SHP77 (cell line): ENCODE data around the gene TAOK3.
A peak's percentile ranks its signal among the peaks of the same experiment; 100 is the strongest.

Experiments
- DNase-seq, 2 experiments: peaks; one replicate each; lab custom pipeline; 2025; lab: John Stamatoyannopoulos, UW

The TAOK3 gene

GRCh38 chr12:118206107-118206412, 166.6 kb downstream of the TAOK3 start:
- DNase-seq: no peak

GRCh38 chr12:118193958-118194357, 178.7 kb downstream of the TAOK3 start:
- DNase-seq: no peak

GRCh38 chr12:118193477-118193876, 179.2 kb downstream of the TAOK3 start:
- DNase-seq: no peak

GRCh38 chr12:118190266-118190665, 182.4 kb downstream of the TAOK3 start:
- DNase-seq: peak; percentile 19 to 42

GRCh38 chr12:118189741-118190191, 182.9 kb downstream of the TAOK3 start:
- DNase-seq: peak; percentile 81 to 82

- DNase-seq: peak; percentile 16 to 42
Measured at GRCh38 chr12:118188690-118189371, 183.9 kb downstream of the TAOK3 start.

GRCh38 chr12:118187751-118188435, 184.8 kb downstream of the TAOK3 start:
- peak in 1 of 2 experiments; percentile 1 for DNase-seq

- no peak for DNase-seq
Measured at GRCh38 chr12:118185602-118186397, 186.9 kb downstream of the TAOK3 start.

GRCh38 chr12:118183711-118184110, 189.0 kb downstream of the TAOK3 start:
- DNase-seq: no peak

- DNase-seq: no peak
Measured at GRCh38 chr12:118183155-118183554, 189.6 kb downstream of the TAOK3 start.

- no peak for DNase-seq
Measured at GRCh38 chr12:118175823-118176447, 196.8 kb downstream of the TAOK3 start.

GRCh38 chr12:118166946-118167345, 205.8 kb downstream of the TAOK3 start:
- no peak for DNase-seq

- peak in 1 of 2 experiments; percentile 13 for DNase-seq
Measured at GRCh38 chr12:118164798-118165486, 207.8 kb downstream of the TAOK3 start.

GRCh38 chr12:118160536-118160935, 212.2 kb downstream of the TAOK3 start:
- DNase-seq: no peak

GRCh38 chr12:118151755-118152154, 221.0 kb downstream of the TAOK3 start:
- DNase-seq: no peak

GRCh38 chr12:118150625-118151024, 222.1 kb downstream of the TAOK3 start:
- no peak for DNase-seq

- DNase-seq: no peak
Measured at GRCh38 chr12:118148287-118148686, 224.4 kb downstream of the TAOK3 start.

GRCh38 chr12:118145798-118146156, 226.9 kb downstream of the TAOK3 start:
- DNase-seq: no peak

GRCh38 chr12:118145113-118145797, 227.5 kb downstream of the TAOK3 start:
- DNase-seq: no peak

- no peak for DNase-seq
Measured at GRCh38 chr12:118144499-118144898, 228.2 kb downstream of the TAOK3 start.

GRCh38 chr12:118140825-118141224, 231.9 kb downstream of the TAOK3 start:
- DNase-seq: no peak
